H1 (cell line): ENCODE data around the gene PPP1R9A. TPM values are rescaled to one million over a fixed set of nuclear protein-coding genes. Genes with fewer than 3 reads are reported as not detected.

ENCODE experiments used
- CTCF ChIA-PET: fragments of 300-600 bp; sonication (Branson Sonifier 250); formaldehyde crosslinking; loops from one replicate; lab custom pipeline; 2021; ENCODE audit not compliant: partially characterized antibody; lab: Charles Lee
- POLR2A ChIA-PET: fragments of 300-600 bp; sonication (Branson Sonifier 250); formaldehyde crosslinking; loops from one replicate; lab custom pipeline; 2021; ENCODE audit warnings: inconsistent platforms; ENCODE audit not compliant: partially characterized antibody; lab: Charles Lee
- DNase-seq, 2 experiments: peaks; one replicate each; pipeline versions ENCODE4 v3.0.0 to v3.0.0-alpha.2; 2010 to 2022; ENCODE audit warnings: low spot score in 2 of 2, low read depth in 1 of 2, mixed read lengths in 1 of 2
- FAIRE-seq: peaks from 2 replicates; lab custom pipeline; 2011; peaks lifted over from hg19 to GRCh38; lab: Jason Lieb, UNC
- H2AFZ ChIP-seq: 2 replicates; pipeline ENCODE4 v1.8.1; 2012; ENCODE audit warnings: low read length, inconsistent platforms
- H2AK5ac ChIP-seq: 2 replicates; pipeline ENCODE4 v1.6.1; 2013; ENCODE audit warnings: low read depth, low read length
- H2BK120ac ChIP-seq: replicated peaks from 2 replicates; pipeline ENCODE3; 2013; ENCODE audit warnings: low read depth, low read length, inconsistent platforms
- H2BK12ac ChIP-seq: 2 replicates; pipeline ENCODE4 v1.6.1; 2013; ENCODE audit warnings: low read depth, low read length
- H2BK15ac ChIP-seq: 2 replicates; pipeline ENCODE4 v1.6.1; 2013; ENCODE audit warnings: low read length
- H2BK20ac ChIP-seq: 2 replicates; pipeline ENCODE4 v1.6.1; 2013; ENCODE audit warnings: low read length
- H2BK5ac ChIP-seq: 2 replicates; pipeline ENCODE4 v1.6.1; 2013; ENCODE audit warnings: low read depth, low read length
- H3K14ac ChIP-seq: 2 replicates; pipeline ENCODE4 v1.6.1; 2013; ENCODE audit warnings: inconsistent platforms; ENCODE audit not compliant: insufficient read length
- H3K18ac ChIP-seq: 2 replicates; pipeline ENCODE4 v1.6.1; 2013; ENCODE audit warnings: low read length; ENCODE audit errors: extremely low read depth
- H3K23ac ChIP-seq: 2 replicates; pipeline ENCODE4 v1.6.1; 2013; ENCODE audit warnings: inconsistent platforms; ENCODE audit not compliant: insufficient read length
- H3K23me2 ChIP-seq: 2 replicates; pipeline ENCODE4 v1.6.1; 2013; ENCODE audit warnings: low read depth, low read length
- H3K27ac ChIP-seq: 2 replicates; pipeline ENCODE4 v1.6.1; 2011; ENCODE audit warnings: low read depth, low read length, inconsistent platforms
- H3K27me3 ChIP-seq, 4 experiments: replicated peaks in 1 of 4; 1 replicate in 1 of 4; 2 replicates in 3 of 4; pipeline versions ENCODE4 v1.6.1 to v1.8.1; 2011 to 2013; ENCODE audit warnings: low read length in 3 of 4, mild to moderate bottlenecking in 3 of 4, inconsistent platforms in 2 of 4, mixed read lengths in 2 of 4, moderate library complexity in 1 of 4; ENCODE audit not compliant: control insufficient read depth in 3 of 4, insufficient read depth in 3 of 4; ENCODE audit errors: extremely low read depth in 1 of 4
- H3K36me3 ChIP-seq, 4 experiments: 2 replicates each; pipeline versions ENCODE4 v1.6.1 to v1.8.1; 2011 to 2013; ENCODE audit warnings: mild to moderate bottlenecking in 4 of 4, low read length in 3 of 4, moderate library complexity in 2 of 4, control low read depth in 1 of 4, inconsistent platforms in 1 of 4; ENCODE audit not compliant: insufficient read depth in 4 of 4, control insufficient read depth in 2 of 4
- H3K4ac ChIP-seq: replicated peaks from 2 replicates; pipeline ENCODE3; 2013; ENCODE audit warnings: low read length, low read depth, mixed read lengths, inconsistent platforms; ENCODE audit not compliant: insufficient read length
- H3K4me1 ChIP-seq, 4 experiments: replicated peaks in 1 of 4; 1 replicate in 1 of 4; 2 replicates in 3 of 4; pipeline versions ENCODE4 v1.6.1 to v1.8.1; 2011 to 2013; ENCODE audit warnings: low read length in 3 of 4, inconsistent platforms in 2 of 4, mixed read lengths in 1 of 4; ENCODE audit not compliant: insufficient read depth in 4 of 4, control insufficient read depth in 3 of 4
- H3K4me2 ChIP-seq, 2 experiments: 2 replicates each; pipeline versions ENCODE4 v1.6.1 to v1.8.1; 2011 to 2013; ENCODE audit warnings: low read depth in 2 of 2, low read length in 2 of 2, control low read depth in 1 of 2, inconsistent platforms in 1 of 2, mild to moderate bottlenecking in 1 of 2; ENCODE audit not compliant: insufficient read depth in 1 of 2
- H3K4me3 ChIP-seq, 4 experiments: fragments of 200-600, 300-600 bp in 1 of 4; sonication (generic), shearing (Covaris generic), sonication (Bioruptor Twin) in 1 of 4; 2 replicates each; pipeline versions ENCODE4 v1.5.1 to v1.8.1; 2011 to 2016; ENCODE audit warnings: low read length in 4 of 4, low read depth in 3 of 4, control low read depth in 2 of 4, inconsistent platforms in 2 of 4, mild to moderate bottlenecking in 2 of 4, mixed read lengths in 1 of 4, moderate library complexity in 1 of 4; ENCODE audit not compliant: insufficient read depth in 2 of 4; ENCODE audit errors: extremely low read depth in 1 of 4
- H3K56ac ChIP-seq: replicated peaks from 2 replicates; pipeline ENCODE3; 2013; ENCODE audit warnings: low read depth, mild to moderate bottlenecking, mixed read lengths, low read length, inconsistent platforms; ENCODE audit not compliant: insufficient read length
- H3K79me1 ChIP-seq: 2 replicates; pipeline ENCODE4 v1.6.1; 2013; ENCODE audit warnings: low read depth, low read length, control low read depth
- H3K79me2 ChIP-seq, 2 experiments: 2 replicates each; pipeline versions ENCODE4 v1.6.1 to v1.8.1; 2012 to 2013; ENCODE audit warnings: low read length in 2 of 2, mild to moderate bottlenecking in 2 of 2, inconsistent platforms in 1 of 2; ENCODE audit not compliant: insufficient read depth in 2 of 2, control insufficient read depth in 1 of 2
- H3K9ac ChIP-seq, 4 experiments: replicated peaks in 1 of 4; 1 replicate in 1 of 4; 2 replicates in 3 of 4; pipeline versions ENCODE4 v1.6.1 to v1.8.1; 2011 to 2013; ENCODE audit warnings: low read depth in 3 of 4, low read length in 3 of 4, control low read depth in 2 of 4, mild to moderate bottlenecking in 2 of 4, moderate library complexity in 2 of 4, inconsistent platforms in 1 of 4; ENCODE audit errors: extremely low read depth in 1 of 4
- H3K9me3 ChIP-seq, 2 experiments: 2 replicates each; pipeline versions ENCODE4 v1.6.1 to v1.8.1; 2012 to 2013; ENCODE audit warnings: mild to moderate bottlenecking in 2 of 2, moderate library complexity in 2 of 2, control low read depth in 1 of 2, inconsistent platforms in 1 of 2, low read depth in 1 of 2, low read length in 1 of 2, mixed read lengths in 1 of 2; ENCODE audit not compliant: insufficient read depth in 2 of 2
- H4K20me1 ChIP-seq, 2 experiments: replicated peaks in 1 of 2; 2 replicates each; pipeline versions ENCODE3 to v1.8.1; 2011 to 2013; ENCODE audit warnings: inconsistent platforms in 2 of 2, low read length in 2 of 2, mild to moderate bottlenecking in 1 of 2; ENCODE audit not compliant: insufficient read depth in 2 of 2, control insufficient read depth in 1 of 2
- H4K5ac ChIP-seq: 2 replicates; pipeline ENCODE4 v1.6.1; 2013; ENCODE audit warnings: low read length, low read depth, mixed read lengths, inconsistent platforms; ENCODE audit not compliant: insufficient read length
- H4K8ac ChIP-seq: 2 replicates; pipeline ENCODE4 v1.8.0; 2013; ENCODE audit warnings: mild to moderate bottlenecking, moderate library complexity, low read length, inconsistent platforms; ENCODE audit not compliant: insufficient read depth; ENCODE audit errors: extremely low read depth
- H4K91ac ChIP-seq: replicated peaks from 2 replicates; pipeline ENCODE3; 2013; ENCODE audit warnings: low read length, mixed read lengths, inconsistent platforms; ENCODE audit not compliant: insufficient read length
- KDM1A ChIP-seq: fragments of 200-600, 300-600 bp; sonication (generic); IDR thresholded peaks from 2 replicates; pipeline ENCODE4 v1.7.1; 2016; ENCODE audit warnings: mild to moderate bottlenecking, low read length, borderline replicate concordance
- RBBP5 ChIP-seq: IDR thresholded peaks from 2 replicates; pipeline ENCODE4 v1.7.1; 2012; ENCODE audit warnings: low read depth, mild to moderate bottlenecking, inconsistent platforms, low read length, moderate library complexity, borderline replicate concordance
- RFX5 ChIP-seq: IDR thresholded peaks from 2 replicates; pipeline ENCODE4 v1.6.1; 2011; ENCODE audit warnings: low read depth, low read length, improper control_type of control experiment, borderline replicate concordance
- SAP30 ChIP-seq: fragments of 300-600 bp; sonication (generic); IDR thresholded peaks from 2 replicates; pipeline ENCODE4 v1.7.1; 2012; ENCODE audit warnings: low read length, moderate library complexity, mild to moderate bottlenecking, inconsistent platforms; ENCODE audit not compliant: insufficient read depth, insufficient replicate concordance
- YY1 ChIP-seq: IDR thresholded peaks from 2 replicates; pipeline ENCODE4 v1.6.1; 2011; ENCODE audit warnings: low read depth, mild to moderate bottlenecking, low read length
- ZNF274 ChIP-seq: IDR thresholded peaks from 2 replicates; pipeline ENCODE4 v1.7.0; 2012; ENCODE audit warnings: low read length, borderline replicate concordance; ENCODE audit errors: extremely low read depth
- WGBS, 2 experiments: shearing (Covaris generic) in 1 of 2; methylation state at CpG; one replicate each; pipeline versions ENCODE4 v1.1.6 to v1.1.7; 2013 to 2015; ENCODE audit warnings: low lambda C conversion rate in 2 of 2, mixed read lengths in 2 of 2, inconsistent platforms in 1 of 2, low coverage in 1 of 2, missing lambda C conversion rate in 1 of 2; ENCODE audit not compliant: insufficient replicate concordance in 2 of 2, insufficient coverage in 1 of 2, insufficient read length in 1 of 2; ENCODE audit errors: extremely low coverage in 1 of 2, missing lambda C conversion rate in 1 of 2; 5-methylcytosine and 5-hydroxymethylcytosine counted together
- polyA plus RNA-seq, 7 experiments: library from polyadenylated mRNA; depleted of rRNA in 3 of 7; stranded (reverse) in 5 of 7; unstranded in 2 of 7; fragments of >200 nt in 5 of 7; fragments of 200-250 nt in 2 of 7; gene quantifications; 1 replicate in 5 of 7; 2 replicates in 1 of 7; 4 replicates in 1 of 7; pipeline versions ENCODE4 v1.2.1 to v1.2.3, GENCODE V29; 2011 to 2013; ENCODE audit warnings: missing spikeins in 2 of 7, mixed read lengths in 2 of 7
- total RNA-seq: library from RNA; stranded (reverse); fragmentation: NEBNext Ultra II Directional; extraction: Animal tissue kit (Norgen Biotek cat#: 25700); gene quantifications from 2 replicates; pipeline ENCODE4 v1.2.1, GENCODE V29; 2021

Gene PPP1R9A
- total and polyA plus RNA-seq, 2 of the 8 experiments (the other 6 are each of a cell fraction or from before 2014, with no cell fraction given): 3.0 to 20.3 TPM

- Histone ChIP-seq H2AFZ (no peak overlapping the region), H3K23me2 (no peaks in the 10 kb centered on the region), H3K56ac (no peak overlapping the region), H3K4ac (no peak overlapping the region), H4K5ac (no peak overlapping the region), H2BK15ac (no peak overlapping the region), H3K9ac (no peak overlapping the region), H3K79me2 (no peaks in the 10 kb centered on the region), H2BK120ac (no peak overlapping the region), H4K91ac (no peak overlapping the region), H3K27ac (no peak overlapping the region), H3K9me3 (no peaks in the 10 kb centered on the region), H2BK5ac (no peak overlapping the region), H4K20me1 (no peaks in the 10 kb centered on the region), H2BK12ac (no peak overlapping the region), H3K36me3 (no peaks in the 10 kb centered on the region), H2AK5ac (no peak overlapping the region), H3K27me3 (no peaks in the 10 kb centered on the region), H4K8ac (no peak overlapping the region), H3K4me3 (no peak overlapping the region), H3K4me1 (peaks cover 2 to 13% (median 6%) of the 10 kb centered on the region in 4 experiments; a peak in 5 of 7 replicates), H3K79me1 (no peaks in the 10 kb centered on the region), H2BK20ac (no peak overlapping the region), H3K23ac (no peak overlapping the region), H3K4me2 (no peak overlapping the region), H3K18ac (no peak overlapping the region), H3K14ac (no peak overlapping the region)
- DNase-seq: no peak
- POLR2A ChIA-PET: no interaction called here
- 95% methylated on average over 3 of the region's 3 CpGs; no CpG with 5 or more reads in 1 of the 2 experiments for WGBS, 2 experiments
- TF ChIP-seq SAP30 (no peak), ZNF274 (no peak), RBBP5 (no peak), RFX5 (no peak), KDM1A (no peak), YY1 (no peak)
- FAIRE-seq: no peak
- CTCF ChIA-PET: interaction anchor here (1.2 kb wide), 1 partner anchor 138 kb away, joined by 3 read pairs; no protein-coding TSS in a partner anchor
These were observed 431.4 kb downstream of the PPP1R9A start for GRCh38 chr7:95338832-95339231.
